Loucy (cell line): ENCODE data around the gene ATP8A2.

Experiments used
- H2AFZ ChIP-seq: fragments of 200-600 bp; sonication (generic); 2 replicates; pipeline ENCODE4 v1.6.0; 2016; ENCODE audit warnings: antibody characterized with exemption, mild to moderate bottlenecking, low read length, moderate library complexity
- H3F3A ChIP-seq: fragments of 200-600 bp; 2 replicates; pipeline ENCODE4 v1.6.0; 2016; ENCODE audit warnings: antibody characterized with exemption, low read depth, mild to moderate bottlenecking
- H3K27me3 ChIP-seq: fragments of 200-600 bp; sonication (generic); 2 replicates; pipeline ENCODE4 v1.6.1; 2014; ENCODE audit warnings: low read length, mild to moderate bottlenecking; ENCODE audit not compliant: insufficient read depth, poor library complexity, severe bottlenecking
- H3K36me3 ChIP-seq: fragments of 200-600 bp; sonication (generic); 2 replicates; pipeline ENCODE4 v1.6.1; 2016; ENCODE audit warnings: low read length; ENCODE audit not compliant: insufficient read depth
- H3K4me1 ChIP-seq: fragments of 200-600 bp; sonication (generic); 2 replicates; pipeline ENCODE4 v1.5.1; 2014; ENCODE audit warnings: low read length, mild to moderate bottlenecking; ENCODE audit not compliant: insufficient read depth, poor library complexity, severe bottlenecking
- H3K4me2 ChIP-seq: fragments of 200-600 bp; sonication (generic); 2 replicates; pipeline ENCODE4 v1.6.0; 2014; ENCODE audit warnings: antibody characterized with exemption, low read length, low read depth, mild to moderate bottlenecking; ENCODE audit not compliant: poor library complexity, severe bottlenecking
- H3K4me3 ChIP-seq: fragments of 200-600 bp; sonication (generic); 2 replicates; pipeline ENCODE4 v1.5.1; 2014; ENCODE audit warnings: low read length, mild to moderate bottlenecking, mixed read lengths; ENCODE audit not compliant: poor library complexity, severe bottlenecking
- H3K79me2 ChIP-seq: fragments of 200-600 bp; sonication (generic); 2 replicates; pipeline ENCODE4 v1.6.1; 2014; ENCODE audit warnings: low read length; ENCODE audit not compliant: insufficient read depth
- H3K9ac ChIP-seq: fragments of 200-600 bp; sonication (generic); 2 replicates; pipeline ENCODE4 v1.6.0; 2014; ENCODE audit warnings: mild to moderate bottlenecking, low read depth, low read length, moderate library complexity; ENCODE audit not compliant: poor library complexity, severe bottlenecking
- H3K9me2 ChIP-seq: fragments of 200-600 bp; sonication (generic); replicated peaks from 2 replicates; pipeline ENCODE4 v1.6.1; 2016; ENCODE audit warnings: low read depth, low read length, mixed read lengths
- H3K9me3 ChIP-seq: fragments of 200-600 bp; sonication (generic); 2 replicates; pipeline ENCODE4 v1.6.1; 2014; ENCODE audit warnings: mild to moderate bottlenecking, antibody characterized with exemption, low read length, low read depth; ENCODE audit not compliant: insufficient read depth
- H4K20me1 ChIP-seq: fragments of 200-600 bp; sonication (generic); 2 replicates; pipeline ENCODE4 v1.6.0; 2014; ENCODE audit warnings: antibody characterized with exemption, low read length, mild to moderate bottlenecking; ENCODE audit not compliant: insufficient read depth, poor library complexity, severe bottlenecking
- EZH2phosphoT487 ChIP-seq: fragments of 200-600 bp; IDR thresholded peaks from 2 replicates; pipeline ENCODE4 v1.6.1; 2018; ENCODE audit warnings: antibody characterized with exemption, mild to moderate bottlenecking, moderate library complexity, borderline replicate concordance
- TF ChIP-seq, protein P1 (sequence below): fragments of 200-600 bp; sonication (generic); conservative IDR thresholded peaks from 2 replicates; pipeline ENCODE4 v1.5.1; 2014; ENCODE audit warnings: mild to moderate bottlenecking, antibody characterized with exemption, low read length

The ATP8A2 gene

DNA sequence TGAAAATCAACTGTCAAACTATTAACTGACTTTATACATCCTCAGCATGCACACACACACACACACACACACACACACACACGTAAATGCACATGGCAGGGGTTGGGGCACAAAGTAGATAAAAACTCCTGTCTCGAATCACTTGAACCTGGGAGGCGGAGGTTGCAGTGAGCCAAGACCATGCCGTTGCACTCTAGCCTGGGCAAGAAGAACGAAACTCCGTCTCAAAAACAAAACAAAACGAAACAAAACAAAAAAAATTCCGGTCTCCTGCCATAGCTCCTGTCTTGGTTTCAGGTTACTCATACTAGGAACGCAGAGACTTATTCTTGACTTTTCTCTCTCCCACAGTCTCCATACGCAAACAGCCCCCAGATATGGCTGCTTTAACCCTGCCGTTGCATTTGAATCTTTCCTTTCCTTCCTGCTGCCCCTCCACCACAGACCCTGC, 531.1 kb downstream of the ATP8A2 start:
- no peaks in the 10 kb centered on the region for H4K20me1 ChIP-seq
- no peaks in the 10 kb centered on the region for H3K27me3 ChIP-seq
- peaks cover 11% of the 10 kb centered on the region; the same call in 1 of the 2 replicates for H3K9me3 ChIP-seq
- peak overlapping the region; percentile 35 for H3K9ac ChIP-seq
- H3K36me3 ChIP-seq, result no peaks in the 10 kb centered on the region
- H3F3A ChIP-seq, result peaks cover 3% of the 10 kb centered on the region; the same call in 1 of the 2 replicates
- H3K4me3 ChIP-seq, result peak overlapping the region; percentile 22
- H3K79me2 ChIP-seq, result no peaks in the 10 kb centered on the region
- TF ChIP-seq, protein P1, sequence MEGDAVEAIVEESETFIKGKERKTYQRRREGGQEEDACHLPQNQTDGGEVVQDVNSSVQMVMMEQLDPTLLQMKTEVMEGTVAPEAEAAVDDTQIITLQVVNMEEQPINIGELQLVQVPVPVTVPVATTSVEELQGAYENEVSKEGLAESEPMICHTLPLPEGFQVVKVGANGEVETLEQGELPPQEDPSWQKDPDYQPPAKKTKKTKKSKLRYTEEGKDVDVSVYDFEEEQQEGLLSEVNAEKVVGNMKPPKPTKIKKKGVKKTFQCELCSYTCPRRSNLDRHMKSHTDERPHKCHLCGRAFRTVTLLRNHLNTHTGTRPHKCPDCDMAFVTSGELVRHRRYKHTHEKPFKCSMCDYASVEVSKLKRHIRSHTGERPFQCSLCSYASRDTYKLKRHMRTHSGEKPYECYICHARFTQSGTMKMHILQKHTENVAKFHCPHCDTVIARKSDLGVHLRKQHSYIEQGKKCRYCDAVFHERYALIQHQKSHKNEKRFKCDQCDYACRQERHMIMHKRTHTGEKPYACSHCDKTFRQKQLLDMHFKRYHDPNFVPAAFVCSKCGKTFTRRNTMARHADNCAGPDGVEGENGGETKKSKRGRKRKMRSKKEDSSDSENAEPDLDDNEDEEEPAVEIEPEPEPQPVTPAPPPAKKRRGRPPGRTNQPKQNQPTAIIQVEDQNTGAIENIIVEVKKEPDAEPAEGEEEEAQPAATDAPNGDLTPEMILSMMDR, result no peak
- no peak for TF ChIP-seq EZH2phosphoT487
- peak overlapping the region; percentile 31 for H2AFZ ChIP-seq
- peaks cover 80% of the 10 kb centered on the region for H3K4me1 ChIP-seq
- peak overlapping the region; percentile 60 for H3K4me2 ChIP-seq
- no peaks in the 10 kb centered on the region for H3K9me2 ChIP-seq

DNA sequence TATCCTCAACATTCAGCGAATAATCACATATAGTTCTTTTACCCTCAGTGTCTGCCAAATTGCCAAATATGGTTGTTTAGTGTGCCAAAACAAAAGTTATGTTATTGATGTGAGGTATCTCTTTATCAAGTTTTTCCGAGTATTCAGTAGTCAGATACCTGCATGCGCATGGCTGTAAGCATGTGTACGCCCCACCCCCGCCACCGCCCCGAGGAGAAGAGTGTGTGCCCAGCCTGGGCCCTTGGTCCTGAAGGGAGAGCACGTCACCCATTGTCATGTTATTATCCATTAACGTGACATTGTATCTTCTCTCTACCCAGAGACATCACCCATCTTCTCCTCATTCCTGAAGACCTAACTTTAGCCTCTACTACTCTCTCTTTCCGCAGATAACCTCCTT, 533.1 kb downstream of the ATP8A2 start:
- Histone ChIP-seq H3K9me3 (no peaks in the 10 kb centered on the region), H3K9ac (no peak overlapping the region), H3K79me2 (no peaks in the 10 kb centered on the region), H3K4me1 (peaks cover 70% of the 10 kb centered on the region), H3K27me3 (no peaks in the 10 kb centered on the region), H2AFZ (no peak overlapping the region), H4K20me1 (no peaks in the 10 kb centered on the region), H3K36me3 (no peaks in the 10 kb centered on the region), H3K4me2 (no peak overlapping the region), H3K4me3 (no peak overlapping the region), H3K9me2 (no peaks in the 10 kb centered on the region), H3F3A (peaks cover 3% of the 10 kb centered on the region; the same call in 1 of the 2 replicates)
- TF ChIP-seq, protein P1, result no peak
- TF ChIP-seq EZH2phosphoT487, result no peak

DNA sequence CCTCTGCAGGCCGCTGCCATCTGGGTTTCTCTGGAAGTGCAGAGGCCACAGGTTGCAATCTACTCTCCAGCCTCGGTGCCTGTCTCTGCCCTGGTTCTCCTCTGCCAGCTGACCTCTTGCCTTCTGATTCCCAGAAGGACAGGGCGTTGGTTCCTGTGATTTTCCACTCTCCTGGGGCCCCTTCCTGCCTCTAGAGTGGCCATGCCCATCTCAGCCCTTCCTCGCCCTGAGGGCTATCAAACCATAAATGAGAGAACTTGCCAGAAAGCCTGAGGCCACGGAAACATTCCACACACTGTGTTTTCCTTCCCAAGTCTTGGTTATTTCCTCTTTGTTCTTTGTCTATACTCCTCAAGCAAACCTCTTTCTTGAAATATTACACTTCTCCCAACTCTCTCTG, 533.8 kb downstream of the ATP8A2 start:
- peak overlapping the region; percentile 43 for H3K9ac ChIP-seq
- no peaks in the 10 kb centered on the region for H4K20me1 ChIP-seq
- no peaks in the 10 kb centered on the region for H3K9me3 ChIP-seq
- no peaks in the 10 kb centered on the region for H3K36me3 ChIP-seq
- no peaks in the 10 kb centered on the region for H3K79me2 ChIP-seq
- peaks cover 62% of the 10 kb centered on the region for H3K4me1 ChIP-seq
- peak overlapping the region; percentile 61 for H3K4me2 ChIP-seq
- H3F3A ChIP-seq, result peaks cover 3% of the 10 kb centered on the region; the same call in 1 of the 2 replicates
- H3K4me3 ChIP-seq, result peak overlapping the region; percentile 29
- no peak for TF ChIP-seq EZH2phosphoT487
- TF ChIP-seq, protein P1, result no peak
- H3K27me3 ChIP-seq, result no peaks in the 10 kb centered on the region
- H3K9me2 ChIP-seq, result no peaks in the 10 kb centered on the region
- H2AFZ ChIP-seq, result peak overlapping the region; percentile 44
